ENCODE data around the gene YBEY. TPM values are rescaled to one million over a fixed set of nuclear protein-coding genes. Genes with fewer than 3 reads are reported as not detected.

YBEY gene
- total RNA-seq, 4 donors from 2014 or later: 5.3 to 32.6 (median 17.5) TPM

DNA sequence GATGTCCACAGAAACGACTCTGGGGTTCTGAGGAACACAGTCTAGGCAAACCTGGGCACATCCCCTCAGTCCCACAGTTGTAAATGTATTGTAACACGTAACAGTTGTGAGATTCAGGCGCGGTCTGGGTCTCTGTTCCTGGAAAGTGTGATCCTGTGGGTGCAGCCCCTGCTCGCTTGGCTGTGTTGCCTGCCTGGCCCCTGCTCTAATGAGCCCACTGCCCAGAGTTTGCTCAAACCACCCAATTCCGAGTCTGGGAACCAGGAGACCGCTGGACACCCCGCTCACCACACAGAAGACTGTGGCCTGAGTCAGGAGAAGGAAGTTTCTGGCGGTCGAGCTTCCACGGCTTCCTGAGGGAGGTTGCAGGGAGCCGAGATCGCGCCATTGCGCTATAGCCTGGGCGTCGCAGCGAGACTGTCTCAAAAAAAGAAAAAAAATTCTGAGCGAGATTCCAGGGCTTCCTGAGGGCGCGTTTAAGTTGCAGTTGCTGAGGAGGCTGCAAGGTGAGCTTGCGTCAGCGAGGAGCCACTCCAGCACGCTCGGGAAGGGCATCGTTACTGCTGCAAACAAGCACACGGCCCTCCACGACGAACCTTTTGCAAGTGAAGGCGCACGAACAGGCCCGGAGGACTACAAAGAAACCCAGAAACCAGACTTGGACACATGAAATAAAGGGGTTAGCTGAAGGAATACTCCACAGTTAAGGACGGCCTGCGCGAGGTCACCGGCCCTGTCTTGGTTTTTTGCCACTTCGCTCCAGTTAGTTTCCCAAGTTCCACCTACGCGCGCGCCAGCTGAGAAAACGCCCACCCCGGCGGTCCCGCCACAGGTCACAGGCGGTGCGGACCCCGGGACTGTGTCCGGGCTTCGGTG lies 36.4 kb downstream of the YBEY start:
- Histone ChIP-seq H3K27me3 (no peaks in the 10 kb centered on the region), H3K9me3 (no peaks in the 10 kb centered on the region), H3K4me1 (peaks cover 0 to 25% (median 7%) of the 10 kb centered on the region in 4 donors), H3K4me3 (peak overlapping the region; percentile 80 to 92 (median 86)), H3K27ac (peak overlapping the region in 2 of 4 donors; percentile 21 to 98), H3K36me3 (peaks cover 0 to 2% (median 0%) of the 10 kb centered on the region in 3 donors)
- no peak for DNase-seq
- no peak for TF ChIP-seq POLR2A (IDR thresholded peaks at IDR 0.05)
- TF ChIP-seq, protein P1, sequence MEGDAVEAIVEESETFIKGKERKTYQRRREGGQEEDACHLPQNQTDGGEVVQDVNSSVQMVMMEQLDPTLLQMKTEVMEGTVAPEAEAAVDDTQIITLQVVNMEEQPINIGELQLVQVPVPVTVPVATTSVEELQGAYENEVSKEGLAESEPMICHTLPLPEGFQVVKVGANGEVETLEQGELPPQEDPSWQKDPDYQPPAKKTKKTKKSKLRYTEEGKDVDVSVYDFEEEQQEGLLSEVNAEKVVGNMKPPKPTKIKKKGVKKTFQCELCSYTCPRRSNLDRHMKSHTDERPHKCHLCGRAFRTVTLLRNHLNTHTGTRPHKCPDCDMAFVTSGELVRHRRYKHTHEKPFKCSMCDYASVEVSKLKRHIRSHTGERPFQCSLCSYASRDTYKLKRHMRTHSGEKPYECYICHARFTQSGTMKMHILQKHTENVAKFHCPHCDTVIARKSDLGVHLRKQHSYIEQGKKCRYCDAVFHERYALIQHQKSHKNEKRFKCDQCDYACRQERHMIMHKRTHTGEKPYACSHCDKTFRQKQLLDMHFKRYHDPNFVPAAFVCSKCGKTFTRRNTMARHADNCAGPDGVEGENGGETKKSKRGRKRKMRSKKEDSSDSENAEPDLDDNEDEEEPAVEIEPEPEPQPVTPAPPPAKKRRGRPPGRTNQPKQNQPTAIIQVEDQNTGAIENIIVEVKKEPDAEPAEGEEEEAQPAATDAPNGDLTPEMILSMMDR (IDR thresholded peaks at IDR 0.05): no peak

DNA sequence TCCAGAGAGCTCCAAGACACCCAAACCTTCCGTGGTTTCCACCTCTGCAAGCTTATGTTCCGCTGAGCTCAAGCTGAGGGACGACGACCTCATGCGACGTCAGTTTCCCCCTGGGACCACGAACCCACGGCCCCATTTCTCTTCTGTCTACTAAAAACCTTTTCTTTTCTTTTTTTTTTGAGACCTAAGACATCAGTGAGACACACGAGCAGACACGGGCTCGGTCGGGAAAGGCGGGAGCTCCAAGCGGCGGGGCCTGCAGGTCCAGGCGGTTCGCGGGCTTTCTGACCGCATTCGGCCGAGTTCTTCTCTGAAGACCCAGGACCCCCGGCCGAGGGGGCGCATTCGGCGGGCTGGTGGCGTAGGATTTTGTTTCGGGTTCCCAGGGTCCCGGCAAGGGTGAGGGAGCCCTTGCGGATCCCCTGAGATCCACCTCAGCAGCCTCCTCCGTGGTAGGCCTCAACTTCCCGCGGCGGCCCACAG lies 37.1 kb downstream of the YBEY start:
- peak in 1 of 2 donors; percentile 2 for TF ChIP-seq POLR2A (IDR thresholded peaks at IDR 0.05)
- TF ChIP-seq, protein P1 (IDR thresholded peaks at IDR 0.05): no peak
- H3K4me1 ChIP-seq: peaks cover 0 to 25% (median 7%) of the 10 kb centered on the region in 4 donors
- H3K27me3 ChIP-seq: no peaks in the 10 kb centered on the region

DNA sequence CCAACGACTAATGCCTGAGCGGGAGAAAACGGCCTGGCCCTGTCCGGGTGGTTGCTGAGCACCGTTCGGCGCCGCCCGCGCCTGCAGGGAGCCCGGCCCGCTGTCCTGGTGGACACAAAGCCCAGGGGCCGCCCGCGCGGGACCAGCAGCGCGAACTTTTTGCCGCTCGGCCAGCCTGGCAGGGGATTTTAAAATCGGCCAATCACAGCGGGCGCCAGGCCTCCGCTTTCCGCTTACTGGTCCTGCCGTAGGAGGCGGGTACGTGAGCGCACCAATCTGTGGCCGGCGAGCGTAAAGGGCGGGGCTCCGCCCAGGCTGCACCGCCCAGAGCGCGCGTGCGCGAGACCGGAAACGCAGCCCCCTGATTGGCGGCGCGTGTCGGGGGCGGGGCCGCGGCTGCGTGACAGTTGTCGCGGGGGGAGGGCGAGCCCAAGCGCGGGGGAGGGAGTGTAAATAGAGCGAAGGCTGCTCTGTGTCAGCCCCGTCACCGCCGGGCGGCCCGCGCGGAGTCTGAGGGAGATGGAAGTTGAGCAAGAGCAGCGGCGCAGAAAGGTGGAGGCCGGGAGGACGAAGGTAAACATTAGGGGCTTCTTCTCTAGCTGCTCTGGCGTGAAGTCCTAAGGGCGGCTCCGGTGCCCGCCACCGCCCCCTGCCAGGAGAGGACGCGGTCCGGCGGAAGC lies 37.7 kb downstream of the YBEY start, which contains the start of the genes C21orf58 and PCNT:
TSS of gene C21orf58 (minus strand) at position 161 of the 680 bp plus-strand sequence. CDS start 1,132 bp downstream, outside the sequence.
TSS of gene PCNT (plus strand) at position 447 of the 680 bp plus-strand sequence. CDS start at position 520, 73 bp downstream.
- peak in 1 of 2 donors; percentile 20 for TF ChIP-seq POLR2A (IDR thresholded peaks at IDR 0.05)
- TF ChIP-seq, protein P1 (IDR thresholded peaks at IDR 0.05): peak in 1 of 6 experiments; percentile 4

More for the DNA sequence above, 37.1 kb downstream of the YBEY start:
- Histone ChIP-seq H3K27ac (peak overlapping the region; percentile 21 to 99 (median 98)), H3K4me3 (peak overlapping the region; percentile 80 to 92 (median 86)), H3K9me3 (no peaks in the 10 kb centered on the region), H3K36me3 (peaks cover 0 to 5% (median 0%) of the 10 kb centered on the region in 3 donors)
- no peak for DNase-seq

DNA sequence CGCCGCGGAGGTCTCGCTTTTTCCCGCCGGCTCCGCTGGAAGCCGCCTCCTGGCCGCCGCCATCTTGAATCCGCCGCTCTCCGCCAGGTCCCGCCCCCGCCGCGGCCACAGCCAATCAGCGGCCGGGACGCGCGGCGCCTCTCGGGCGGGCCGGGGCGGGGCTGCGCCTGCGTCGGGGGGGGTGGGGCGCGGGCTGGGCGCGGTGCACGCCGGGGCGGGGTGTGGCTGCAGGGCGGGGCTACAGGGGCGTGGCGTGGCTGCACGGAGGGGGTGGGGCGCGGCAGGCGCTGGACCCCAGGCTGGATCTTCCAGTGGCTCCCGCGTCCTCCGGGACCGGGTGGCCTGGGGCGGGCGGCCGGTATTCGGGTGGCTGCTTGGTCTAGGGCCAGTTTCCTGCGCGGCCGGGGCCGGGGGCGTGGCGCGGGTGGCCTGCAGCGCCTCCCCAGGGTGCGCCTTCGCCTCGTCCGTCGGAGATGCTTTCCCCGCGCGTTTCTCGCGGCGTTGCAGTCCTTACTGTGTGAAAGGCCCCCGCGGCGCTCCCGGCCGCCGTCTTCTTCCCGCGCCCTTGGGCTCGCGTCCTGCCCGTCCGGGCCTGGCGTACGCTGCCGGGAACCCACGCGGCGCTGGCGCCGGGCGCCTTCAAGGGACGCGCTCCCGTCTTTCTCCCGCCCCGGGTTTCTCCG lies 38.4 kb downstream of the YBEY start:
- no peaks in the 10 kb centered on the region for H3K27me3 ChIP-seq
- no peaks in the 10 kb centered on the region for H3K9me3 ChIP-seq
- H3K4me1 ChIP-seq: peaks cover 0 to 25% (median 7%) of the 10 kb centered on the region in 4 donors
- peak overlapping the region; percentile 80 to 92 (median 86) for H3K4me3 ChIP-seq
- TF ChIP-seq POLR2A (IDR thresholded peaks at IDR 0.05): peak; percentile 16 to 43
- TF ChIP-seq, protein P1 (IDR thresholded peaks at IDR 0.05): peak in 3 of 6 experiments; percentile 2 to 27 (median 17)
- DNase-seq: peak; percentile 84 to 95 (median 93)
- H3K36me3 ChIP-seq: peaks cover 0 to 16% (median 0%) of the 10 kb centered on the region in 3 donors
- H3K27ac ChIP-seq: peak overlapping the region; percentile 96 to 99 (median 98)

More for the DNA sequence above, 37.7 kb downstream of the YBEY start, which contains the start of the genes C21orf58 and PCNT:
- Histone ChIP-seq H3K4me1 (peaks cover 0 to 25% (median 7%) of the 10 kb centered on the region in 4 donors), H3K27me3 (no peaks in the 10 kb centered on the region), H3K36me3 (peaks cover 0 to 11% (median 0%) of the 10 kb centered on the region in 3 donors), H3K4me3 (peak within 1 kb of the TSS; percentile 80 to 92 (median 86)), H3K9me3 (no peaks in the 10 kb centered on the region), H3K27ac (peak within 1 kb of the TSS; percentile 96 to 99 (median 98))
- peak; percentile 95 to 99 (median 98) for DNase-seq

Data from Peyer's patch (tissue), 4 donors.